Measurements from ENCODE around the gene CMSS1. TPM values are rescaled to one million over a fixed set of nuclear protein-coding genes. Genes with fewer than 3 reads are reported as not detected.

Gene CMSS1
- total RNA-seq, 1 experiment from 2014 or later = 70.6 TPM

GRCh38 chr3:99999536-99999935 is 181.9 kb downstream of the CMSS1 start:
- Mint-ChIP-seq H3K27me3 (ENCODE audit: low read depth) (no peaks in the 10 kb centered on the region), H3K9me3 (peaks cover 30% of the 10 kb centered on the region), H3K4me3 (no peak overlapping the region), H3K4me1 (peaks cover 19% of the 10 kb centered on the region), H3K27ac (no peak overlapping the region), H3K36me3 (peaks cover 19% of the 10 kb centered on the region)
- DNase-seq (ENCODE audit: low spot score) (no peak), ATAC-seq (no peak)
- ChIA-PET POLR2A (no interaction called here), CTCF (interaction anchor here (0.7 kb wide), 1 partner anchor 10 kb away, joined by 3 read pairs; no protein-coding TSS in a partner anchor)
- no peak for TF ChIP-seq ZNF532 (CRISPR knock-in tag; IDR thresholded peaks at IDR 0.05; ENCODE audit: borderline replicate concordance)
- TF ChIP-seq ATF3 (CRISPR knock-in tag; conservative IDR thresholded peaks at IDR 0.05) = no peak
- no peak for TF ChIP-seq ATF6 (CRISPR knock-in tag; IDR thresholded peaks at IDR 0.05)
- TF ChIP-seq ATF2 (CRISPR knock-in tag; IDR thresholded peaks at IDR 0.05; ENCODE audit: borderline replicate concordance, low read depth) = no peak
- no peak for TF ChIP-seq ZNF121 (CRISPR knock-in tag; IDR thresholded peaks at IDR 0.05)
- TF ChIP-seq ZNF512 (CRISPR knock-in tag; IDR thresholded peaks at IDR 0.05; ENCODE audit: borderline replicate concordance) = no peak
- TF ChIP-seq EMX1 (CRISPR knock-in tag; IDR thresholded peaks at IDR 0.05) = no peak
- no peak for TF ChIP-seq E2F4 (CRISPR knock-in tag; IDR thresholded peaks at IDR 0.05; ENCODE audit: borderline replicate concordance, low read depth)
- no peak for TF ChIP-seq JAZF1 (CRISPR knock-in tag; IDR thresholded peaks at IDR 0.05)
- no peak for TF ChIP-seq RELA (CRISPR knock-in tag; IDR thresholded peaks at IDR 0.05; ENCODE audit: borderline replicate concordance)
- no peak for TF ChIP-seq USF2 (CRISPR knock-in tag; IDR thresholded peaks at IDR 0.05)
- no peak for TF ChIP-seq ZBTB21 (CRISPR knock-in tag; IDR thresholded peaks at IDR 0.05; ENCODE audit: borderline replicate concordance)
- no peak for TF ChIP-seq ZNF263 (CRISPR knock-in tag; IDR thresholded peaks at IDR 0.05; ENCODE audit: low read depth)
- no peak for TF ChIP-seq PREB (CRISPR knock-in tag; IDR thresholded peaks at IDR 0.05; ENCODE audit: borderline replicate concordance)
- no peak for TF ChIP-seq ZNF416 (CRISPR knock-in tag; IDR thresholded peaks at IDR 0.05)
